A549 (cell line): ENCODE measurements around the gene GLRX3. TPM values are rescaled to one million over a fixed set of nuclear protein-coding genes. Genes with fewer than 3 reads are reported as not detected.

Source experiments
- ATAC-seq, 2 experiments: fragments of 200-7000 bp in 1 of 2; fragments of >200 bp in 1 of 2; cut with Nextera tagmentation in 1 of 2; cut with Tn5 transposase in 1 of 2; 3 replicates each; pipeline versions ENCODE4 v1.8.0 to v1.9.1; 2018 to 2020; ENCODE audit warnings: mild to moderate bottlenecking in 1 of 2, moderate library complexity in 1 of 2
- CTCF ChIA-PET: fragments of 300-600 bp; sonication (Branson Sonifier 250); formaldehyde crosslinking; extraction: SDS; loops from one replicate; lab custom pipeline; 2021; ENCODE audit warnings: antibody characterized with exemption, inconsistent platforms; lab: Yijun Ruan, JAX
- POLR2A ChIA-PET: fragments of 350-600 bp; formaldehyde crosslinking; extraction: SDS; loops from one replicate; lab custom pipeline; 2021; ENCODE audit warnings: antibody characterized with exemption, inconsistent platforms; lab: Yijun Ruan, JAX
- DNase-seq, 2 experiments: peaks; one replicate each; pipeline versions ENCODE4 v3.0.0 to v3.0.0-alpha.2; 2011 to 2016; ENCODE audit warnings: low read depth in 1 of 2, low spot score in 1 of 2
- FAIRE-seq: peaks from 2 replicates; lab custom pipeline; 2011; peaks lifted over from hg19 to GRCh38; lab: Jason Lieb, UNC
- H3K27ac ChIP-seq, 2 experiments: fragments of >200 bp; sonication (Bioruptor Twin); formaldehyde crosslinking; 3 replicates each; pipeline ENCODE4 v1.5.1; 2016 to 2017
- H3K4me1 ChIP-seq: fragments of >200 bp; sonication (Bioruptor Twin); formaldehyde crosslinking; 3 replicates; pipeline ENCODE4 v1.6.1; 2016
- H3K4me2 ChIP-seq: fragments of >200 bp; sonication (Bioruptor Twin); formaldehyde crosslinking; 3 replicates; pipeline ENCODE4 v1.6.1; 2016
- H3K4me3 ChIP-seq: fragments of >200 bp; sonication (Bioruptor Twin); formaldehyde crosslinking; 3 replicates; pipeline ENCODE4 v1.5.1; 2016
- H3K9me3 ChIP-seq: fragments of >200 bp; sonication (Bioruptor Twin); formaldehyde crosslinking; 3 replicates; pipeline ENCODE4 v1.6.1; 2016
- CBX2 ChIP-seq: fragments of 200-600 bp; sonication (generic); IDR thresholded peaks from 2 replicates; pipeline ENCODE4 v1.6.1; 2016; ENCODE audit warnings: low read depth, mild to moderate bottlenecking, borderline replicate concordance
- CBX8 ChIP-seq: fragments of 200-600 bp; sonication (generic); IDR thresholded peaks from 2 replicates; pipeline ENCODE4 v1.6.1; 2016
- CEBPB ChIP-seq, 2 experiments: fragments of >200 bp in 1 of 2; sonication (Bioruptor Twin) in 1 of 2; formaldehyde crosslinking in 1 of 2; IDR thresholded peaks; 2 replicates each; pipeline ENCODE4 v1.6.1; 2012 to 2016
- CHD2 ChIP-seq: fragments of 150-350 bp; IDR thresholded peaks from 2 replicates; pipeline ENCODE4 v1.6.1; 2014; ENCODE audit warnings: low read length; ENCODE audit not compliant: partially characterized antibody
- CHD4 ChIP-seq: fragments of 200-600 bp; sonication (generic); IDR thresholded peaks from 2 replicates; pipeline ENCODE4 v1.6.1; 2016; ENCODE audit warnings: antibody characterized with exemption, mild to moderate bottlenecking, borderline replicate concordance
- ESRRA ChIP-seq: fragments of 150-350 bp; IDR thresholded peaks from 2 replicates; pipeline ENCODE4 v1.6.1; 2014; ENCODE audit warnings: mild to moderate bottlenecking, low read length, borderline replicate concordance
- FOSL2 ChIP-seq, 2 experiments: fragments of 450-650 bp in 1 of 2; fragments of >200 bp in 1 of 2; sonication (Bioruptor Twin) in 1 of 2; formaldehyde crosslinking; IDR thresholded peaks; 2 replicates each; pipeline versions ENCODE4 v1.5.0 to v1.6.1; 2016 to 2020; ENCODE audit warnings: mild to moderate bottlenecking in 1 of 2, moderate library complexity in 1 of 2
- HDAC2 ChIP-seq: fragments of 200-600 bp; sonication (generic); IDR thresholded peaks from 2 replicates; pipeline ENCODE4 v1.6.1; 2016
- HEYL ChIP-seq: fragments of 250-450 bp; sonication (Bioruptor Pico); IDR thresholded peaks from 2 replicates; pipeline ENCODE4 v1.8.0; 2021; ENCODE audit warnings: mild to moderate bottlenecking, moderate library complexity
- HOXB13 ChIP-seq: fragments of 250-450 bp; sonication (Bioruptor Pico); IDR thresholded peaks from 2 replicates; pipeline ENCODE4 v1.5.0; 2020; ENCODE audit warnings: low read depth, mild to moderate bottlenecking, moderate library complexity
- JUN ChIP-seq, 2 experiments: fragments of >200 bp; sonication (Bioruptor Twin); formaldehyde crosslinking; IDR thresholded peaks; 2 replicates in 1 of 2; 3 replicates in 1 of 2; pipeline ENCODE4 v1.6.1; 2016 to 2017
- KDM1A ChIP-seq: fragments of 200-600 bp; sonication (generic); IDR thresholded peaks from 2 replicates; pipeline ENCODE4 v1.6.1; 2016; ENCODE audit warnings: low read depth, mild to moderate bottlenecking
- KDM5A ChIP-seq: fragments of 200-600 bp; sonication (generic); IDR thresholded peaks from 2 replicates; pipeline ENCODE4 v1.6.1; 2016; ENCODE audit warnings: antibody characterized with exemption, mild to moderate bottlenecking
- MAFK ChIP-seq: fragments of 450-650 bp; IDR thresholded peaks from 2 replicates; pipeline ENCODE4 v1.6.1; 2014; ENCODE audit not compliant: partially characterized antibody
- MYC ChIP-seq: IDR thresholded peaks from 2 replicates; pipeline ENCODE4 v1.6.1; 2012; ENCODE audit warnings: mild to moderate bottlenecking, inconsistent platforms, low read length, improper control_type of control experiment, borderline replicate concordance
- NFE2L2 ChIP-seq: fragments of 150-350 bp; conservative IDR thresholded peaks from 2 replicates; pipeline ENCODE4 v1.6.1; 2014; ENCODE audit warnings: low read length
- PHF8 ChIP-seq: fragments of 200-600 bp; sonication (generic); IDR thresholded peaks from 2 replicates; pipeline ENCODE4 v1.6.1; 2016; ENCODE audit warnings: low read depth, mild to moderate bottlenecking, antibody characterized with exemption, moderate library complexity, borderline replicate concordance
- POLR2A ChIP-seq: IDR thresholded peaks from 2 replicates; pipeline ENCODE4 v1.6.1; 2012; ENCODE audit warnings: mild to moderate bottlenecking, low read length
- POLR2AphosphoS2 ChIP-seq: conservative IDR thresholded peaks from 2 replicates; pipeline ENCODE4 v1.6.1; 2012; ENCODE audit warnings: low read length, improper control_type of control experiment, inconsistent platforms
- RARB ChIP-seq: fragments of 250-450 bp; sonication (Bioruptor Pico); IDR thresholded peaks from 2 replicates; pipeline ENCODE4 v1.8.0; 2021; ENCODE audit warnings: mild to moderate bottlenecking, moderate library complexity
- RFX5 ChIP-seq: fragments of 450-650 bp; IDR thresholded peaks from 2 replicates; pipeline ENCODE4 v1.7.1; 2014; ENCODE audit warnings: antibody characterized with exemption, mild to moderate bottlenecking, moderate library complexity
- SREBF2 ChIP-seq: fragments of 450-650 bp; IDR thresholded peaks from 2 replicates; pipeline ENCODE4 v1.6.1; 2014; ENCODE audit warnings: mild to moderate bottlenecking, moderate library complexity
- TFCP2L1 ChIP-seq: fragments of 250-450 bp; sonication (Bioruptor Pico); IDR thresholded peaks from 2 replicates; pipeline ENCODE4 v1.5.0; 2021; ENCODE audit warnings: mild to moderate bottlenecking
- TP53 ChIP-seq: fragments of 250-450 bp; sonication (Bioruptor Pico); IDR thresholded peaks from 2 replicates; pipeline ENCODE4 v1.5.0; 2021; ENCODE audit warnings: mild to moderate bottlenecking, moderate library complexity
- ZFP36 ChIP-seq: fragments of 450-650 bp; IDR thresholded peaks from 2 replicates; pipeline ENCODE4 v1.6.1; 2014; ENCODE audit warnings: borderline replicate concordance; ENCODE audit not compliant: partially characterized antibody
- ZNF302 ChIP-seq: fragments of 250-450 bp; sonication (Bioruptor Pico); IDR thresholded peaks from 2 replicates; pipeline ENCODE4 v1.9.0; 2021; ENCODE audit warnings: inconsistent platforms, mild to moderate bottlenecking, moderate library complexity
- ZSCAN20 ChIP-seq: fragments of 250-450 bp; sonication (Bioruptor Pico); IDR thresholded peaks from 2 replicates; pipeline ENCODE4 v1.8.0; 2022; ENCODE audit warnings: mild to moderate bottlenecking, moderate library complexity
- WGBS: methylation state at CpG from one replicate; pipeline ENCODE4 v1.1.6; 2017; ENCODE audit errors: missing lambda C conversion rate; 5-methylcytosine and 5-hydroxymethylcytosine counted together
- polyA minus RNA-seq: library from RNA; depleted of rRNA, polyadenylated mRNA; stranded (reverse); fragments of >200 nt; gene quantifications from 2 replicates; pipeline ENCODE4 v1.2.3, GENCODE V29; 2011; rRNA and poly(A)+ RNA removed
- polyA plus RNA-seq, 4 experiments: library from polyadenylated mRNA; depleted of rRNA in 3 of 4; stranded (reverse); fragments of >200 nt; fragmentation: RNase III in 1 of 4; extraction: RNeasy Plus Mini Kit Qiagen cat#74134 plus additional on column Dnase treatment in 1 of 4; gene quantifications; 2 replicates in 3 of 4; 3 replicates in 1 of 4; pipeline ENCODE4 v1.2.3, GENCODE V29; 2011 to 2017
- TF ChIP-seq, protein P1 (sequence below): IDR thresholded peaks from 2 replicates; pipeline ENCODE4 v1.6.1; 2012; ENCODE audit warnings: low read depth, borderline replicate concordance
- TF ChIP-seq, protein P2 (sequence below): fragments of >200 bp; sonication (Bioruptor Twin); formaldehyde crosslinking; IDR thresholded peaks from 3 replicates; pipeline ENCODE4 v1.6.1; 2016
- TF ChIP-seq, protein P3 (sequence below): fragments of >200 bp; sonication (Bioruptor Twin); formaldehyde crosslinking; IDR thresholded peaks from 2 replicates; pipeline ENCODE4 v1.6.1; 2016
- TF ChIP-seq, protein P4 (sequence below): fragments of 150-350 bp; IDR thresholded peaks from 2 replicates; pipeline ENCODE4 v1.6.1; 2014; ENCODE audit warnings: low read depth, mild to moderate bottlenecking, low read length
- TF ChIP-seq, protein P5 (sequence below): fragments of 250-450 bp; sonication (Bioruptor Pico); IDR thresholded peaks from 2 replicates; pipeline ENCODE4 v1.5.0; 2021; ENCODE audit warnings: mild to moderate bottlenecking, moderate library complexity, borderline replicate concordance
- TF ChIP-seq, protein P6 (sequence below): fragments of 450-650 bp; IDR thresholded peaks from 2 replicates; pipeline ENCODE4 v1.6.1; 2014; ENCODE audit warnings: antibody characterized with exemption
- TF ChIP-seq, protein P7 (sequence below): IDR thresholded peaks from 2 replicates; pipeline ENCODE4 v1.6.1; 2012

Gene GLRX3
- polyA plus RNA-seq (2011; rRNA removed) = 185 and 219 TPM in 2 replicates
- polyA plus RNA-seq (2012; cell fraction: cytosol; rRNA removed) = 136 and 170 TPM in 2 replicates
- polyA plus RNA-seq (2012; cell fraction: nucleus; rRNA removed) = 77.4 and 87.5 TPM in 2 replicates
- polyA plus RNA-seq (2017; fragmentation: RNase III; extraction: RNeasy Plus Mini Kit Qiagen cat#74134 plus additional on column Dnase treatment) = 139 to 167 TPM (median 153 TPM) in 3 replicates
- 24.1 and 26.4 TPM in 2 replicates for polyA minus RNA-seq

DNA sequence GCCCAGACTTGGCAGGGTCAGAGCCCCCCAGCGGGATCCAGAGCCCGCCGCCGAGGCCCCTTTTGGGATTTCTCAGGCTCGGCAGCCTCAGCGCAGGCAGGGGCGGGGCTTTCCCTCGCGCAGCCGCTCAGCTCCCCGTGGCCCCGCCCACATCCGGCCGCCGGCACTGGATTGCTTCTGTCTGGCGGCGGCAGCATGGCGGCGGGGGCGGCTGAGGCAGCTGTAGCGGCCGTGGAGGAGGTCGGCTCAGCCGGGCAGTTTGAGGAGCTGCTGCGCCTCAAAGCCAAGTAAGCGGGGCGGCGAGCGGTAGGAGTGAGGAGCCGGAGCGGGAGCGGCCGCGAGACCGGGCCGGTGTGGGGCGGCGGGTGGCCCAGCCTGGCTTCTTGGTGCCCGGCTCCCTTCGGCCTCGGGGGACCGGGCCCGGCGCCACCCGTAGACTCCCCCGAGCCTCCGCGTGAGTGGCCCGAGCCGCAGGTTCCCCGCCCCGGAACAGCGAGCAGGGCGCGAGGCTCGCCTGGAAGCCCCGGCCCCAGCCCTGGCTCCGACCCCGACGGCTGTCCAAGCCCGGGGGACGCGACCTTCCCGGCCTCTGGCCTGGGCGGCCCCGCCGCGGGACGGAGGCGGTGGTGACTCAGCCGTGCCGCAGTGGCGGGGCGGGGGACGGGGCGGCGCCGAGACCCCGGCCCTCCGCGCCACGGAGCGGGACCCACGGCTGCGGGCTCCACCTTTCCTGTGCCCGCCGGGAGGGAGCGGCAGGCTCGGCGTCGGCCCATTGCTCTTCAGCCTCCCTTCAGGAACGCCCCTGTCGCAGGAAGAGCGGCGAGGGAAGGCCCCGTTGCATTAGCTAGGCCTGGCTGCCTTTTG is at the start of gene GLRX3:
Gene GLRX3, plus strand, starts transcription at position 166 of the 864 bp plus-strand sequence. Its CDS starts 30 bp downstream, at position 196.
- DNase-seq (peak; percentile 78 to 83), FAIRE-seq (no peak), ATAC-seq (peak; percentile 83 to 93)
- H3K4me2 ChIP-seq = peak within 1 kb of the TSS; percentile 98
- TF ChIP-seq ZNF302 (no peak), ESRRA (no peak), RARB (no peak), MYC (no peak), HOXB13 (CRISPR knock-in tag) (no peak), NFE2L2 (no peak), KDM5A (peak; percentile 91), CEBPB (IDR thresholded peaks at IDR 0.05) (no peak), ZFP36 (no peak), SREBF2 (no peak), POLR2AphosphoS2 (no peak), CBX2 (no peak), FOSL2 (IDR thresholded peaks at IDR 0.05) (no peak), FOSL2 (CRISPR knock-in tag; IDR thresholded peaks at IDR 0.05) (peak; percentile 45; the same call in 1 of the 2 replicates), CHD4 (no peak), KDM1A (no peak), CBX8 (no peak), RFX5 (no peak), MAFK (no peak), POLR2A (peak; percentile 77), CHD2 (no peak), ZSCAN20 (CRISPR knock-in tag) (no peak), TP53 (CRISPR knock-in tag) (no peak), JUN (IDR thresholded peaks at IDR 0.05) (peak in 1 of 2 experiments; percentile 79; a peak in 3 of 5 replicates), HEYL (CRISPR knock-in tag) (no peak), PHF8 (peak; percentile 61), TFCP2L1 (0 out of 2 replicates have a peak, but pooled peaks have one; percentile 25), HDAC2 (no peak)
- TF ChIP-seq, protein P1, sequence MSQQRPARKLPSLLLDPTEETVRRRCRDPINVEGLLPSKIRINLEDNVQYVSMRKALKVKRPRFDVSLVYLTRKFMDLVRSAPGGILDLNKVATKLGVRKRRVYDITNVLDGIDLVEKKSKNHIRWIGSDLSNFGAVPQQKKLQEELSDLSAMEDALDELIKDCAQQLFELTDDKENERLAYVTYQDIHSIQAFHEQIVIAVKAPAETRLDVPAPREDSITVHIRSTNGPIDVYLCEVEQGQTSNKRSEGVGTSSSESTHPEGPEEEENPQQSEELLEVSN = peak; percentile 44; the same call in 1 of the 2 replicates
- TF ChIP-seq, protein P2, sequence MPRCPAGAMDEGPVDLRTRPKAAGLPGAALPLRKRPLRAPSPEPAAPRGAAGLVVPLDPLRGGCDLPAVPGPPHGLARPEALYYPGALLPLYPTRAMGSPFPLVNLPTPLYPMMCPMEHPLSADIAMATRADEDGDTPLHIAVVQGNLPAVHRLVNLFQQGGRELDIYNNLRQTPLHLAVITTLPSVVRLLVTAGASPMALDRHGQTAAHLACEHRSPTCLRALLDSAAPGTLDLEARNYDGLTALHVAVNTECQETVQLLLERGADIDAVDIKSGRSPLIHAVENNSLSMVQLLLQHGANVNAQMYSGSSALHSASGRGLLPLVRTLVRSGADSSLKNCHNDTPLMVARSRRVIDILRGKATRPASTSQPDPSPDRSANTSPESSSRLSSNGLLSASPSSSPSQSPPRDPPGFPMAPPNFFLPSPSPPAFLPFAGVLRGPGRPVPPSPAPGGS = peak; percentile 56; the same call in 1 of the 3 replicates
- TF ChIP-seq, protein P3, sequence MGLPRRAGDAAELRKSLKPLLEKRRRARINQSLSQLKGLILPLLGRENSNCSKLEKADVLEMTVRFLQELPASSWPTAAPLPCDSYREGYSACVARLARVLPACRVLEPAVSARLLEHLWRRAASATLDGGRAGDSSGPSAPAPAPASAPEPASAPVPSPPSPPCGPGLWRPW = no peak
- TF ChIP-seq, protein P4, sequence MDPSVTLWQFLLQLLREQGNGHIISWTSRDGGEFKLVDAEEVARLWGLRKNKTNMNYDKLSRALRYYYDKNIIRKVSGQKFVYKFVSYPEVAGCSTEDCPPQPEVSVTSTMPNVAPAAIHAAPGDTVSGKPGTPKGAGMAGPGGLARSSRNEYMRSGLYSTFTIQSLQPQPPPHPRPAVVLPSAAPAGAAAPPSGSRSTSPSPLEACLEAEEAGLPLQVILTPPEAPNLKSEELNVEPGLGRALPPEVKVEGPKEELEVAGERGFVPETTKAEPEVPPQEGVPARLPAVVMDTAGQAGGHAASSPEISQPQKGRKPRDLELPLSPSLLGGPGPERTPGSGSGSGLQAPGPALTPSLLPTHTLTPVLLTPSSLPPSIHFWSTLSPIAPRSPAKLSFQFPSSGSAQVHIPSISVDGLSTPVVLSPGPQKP = no peak
- TF ChIP-seq, protein P5, sequence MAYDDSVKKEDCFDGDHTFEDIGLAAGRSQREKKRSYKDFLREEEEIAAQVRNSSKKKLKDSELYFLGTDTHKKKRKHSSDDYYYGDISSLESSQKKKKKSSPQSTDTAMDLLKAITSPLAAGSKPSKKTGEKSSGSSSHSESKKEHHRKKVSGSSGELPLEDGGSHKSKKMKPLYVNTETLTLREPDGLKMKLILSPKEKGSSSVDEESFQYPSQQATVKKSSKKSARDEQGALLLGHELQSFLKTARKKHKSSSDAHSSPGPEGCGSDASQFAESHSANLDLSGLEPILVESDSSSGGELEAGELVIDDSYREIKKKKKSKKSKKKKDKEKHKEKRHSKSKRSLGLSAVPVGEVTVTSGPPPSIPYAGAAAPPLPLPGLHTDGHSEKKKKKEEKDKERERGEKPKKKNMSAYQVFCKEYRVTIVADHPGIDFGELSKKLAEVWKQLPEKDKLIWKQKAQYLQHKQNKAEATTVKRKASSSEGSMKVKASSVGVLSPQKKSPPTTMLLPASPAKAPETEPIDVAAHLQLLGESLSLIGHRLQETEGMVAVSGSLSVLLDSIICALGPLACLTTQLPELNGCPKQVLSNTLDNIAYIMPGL = no peak
- TF ChIP-seq, protein P6, sequence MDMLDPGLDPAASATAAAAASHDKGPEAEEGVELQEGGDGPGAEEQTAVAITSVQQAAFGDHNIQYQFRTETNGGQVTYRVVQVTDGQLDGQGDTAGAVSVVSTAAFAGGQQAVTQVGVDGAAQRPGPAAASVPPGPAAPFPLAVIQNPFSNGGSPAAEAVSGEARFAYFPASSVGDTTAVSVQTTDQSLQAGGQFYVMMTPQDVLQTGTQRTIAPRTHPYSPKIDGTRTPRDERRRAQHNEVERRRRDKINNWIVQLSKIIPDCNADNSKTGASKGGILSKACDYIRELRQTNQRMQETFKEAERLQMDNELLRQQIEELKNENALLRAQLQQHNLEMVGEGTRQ = no peak
- TF ChIP-seq, protein P7, sequence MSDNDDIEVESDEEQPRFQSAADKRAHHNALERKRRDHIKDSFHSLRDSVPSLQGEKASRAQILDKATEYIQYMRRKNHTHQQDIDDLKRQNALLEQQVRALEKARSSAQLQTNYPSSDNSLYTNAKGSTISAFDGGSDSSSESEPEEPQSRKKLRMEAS = peak; percentile 81
- TF ChIP-seq, all 56 proteins: peak for 9
- H3K4me1 ChIP-seq = peaks cover 29% of the 10 kb centered on the region
- CTCF ChIA-PET = interaction anchor here (0.6 to 3.6 kb wide), 6 partner anchors 12 to 1733 kb away, joined by 3 to 20 read pairs (median 4); partner anchors contain the start of gene C10orf143
- H3K27ac ChIP-seq = peak within 1 kb of the TSS; percentile 96 to 98
- POLR2A ChIA-PET = interaction anchor here (1.0 to 5.7 kb wide), 2 partner anchors 9 to 26 kb away, joined by 4 to 188 read pairs; partner anchors contain the start of gene C10orf143
- peak within 1 kb of the TSS; percentile 98 for H3K4me3 ChIP-seq
- no CpG with 5 or more reads among the region's 96 CpGs for WGBS
- H3K9me3 ChIP-seq = no peaks in the 10 kb centered on the region
